HCT116 (cell line): ENCODE results near the gene DIS3L2. TPM values are rescaled to one million over a fixed set of nuclear protein-coding genes. Genes with fewer than 3 reads are reported as not detected.

Experiments
- ATAC-seq: fragments of 200-7000 bp; cut with Tn5 transposase; 2 replicates; pipeline ENCODE4 v1.9.1; 2020; ENCODE audit warnings: mild to moderate bottlenecking, moderate library complexity
- BruUV-seq: library from RNA; stranded (reverse); fragments of 400-500 nt; replicated peaks from 2 replicates; lab custom pipeline; 2021; lab: Mats Ljungman, UMichigan
- CTCF ChIA-PET: fragments of 300-600 bp; sonication (Branson Sonifier 250); formaldehyde crosslinking; loops from one replicate; lab custom pipeline; 2021; ENCODE audit warnings: antibody characterized with exemption; lab: Charles Lee
- POLR2A ChIA-PET: fragments of 300-600, 350-600 bp; sonication (Branson Sonifier 250); formaldehyde crosslinking; loops from one replicate; lab custom pipeline; 2021; ENCODE audit warnings: antibody characterized with exemption; lab: Charles Lee
- RAD21 ChIA-PET, 2 experiments: fragments of 300-600 bp; sonication (Branson Sonifier 250); formaldehyde crosslinking; loops; one replicate each; lab custom pipeline; 2023; ENCODE audit warnings: low total read pairs in 2 of 2; ENCODE audit not compliant: uncharacterized antibody in 2 of 2, unreplicated experiment in 2 of 2, low non-redundant PET in 1 of 2; lab: Charles Lee
- DNase-seq: peaks from one replicate; pipeline ENCODE4 v3.0.0-alpha.2; 2010; ENCODE audit warnings: low read depth, low spot score
- H2AFZ ChIP-seq: fragments of 200-600 bp; shearing (Covaris generic), sonication (generic); 2 replicates; pipeline ENCODE4 v1.6.1; 2017; ENCODE audit warnings: low read depth, mixed run types, mixed read lengths, antibody characterized with exemption, low read length; ENCODE audit not compliant: poor library complexity, severe bottlenecking
- H3K27ac ChIP-seq: 2 replicates; pipeline ENCODE4 v1.5.1; 2012; ENCODE audit warnings: low read depth, low read length
- H3K27me3 ChIP-seq: fragments of 200-600 bp; sonication (generic); 2 replicates; pipeline ENCODE4 v1.6.1; 2016; ENCODE audit warnings: mixed run types, low read length, mixed read lengths; ENCODE audit not compliant: insufficient read depth
- H3K36me3 ChIP-seq, 2 experiments: fragments of 200-500 bp in 1 of 2; fragments of 200-600 bp in 1 of 2; sonication (Bioruptor generic) in 1 of 2; sonication (generic) in 1 of 2; 2 replicates each; pipeline versions ENCODE4 v1.5.1 to v1.6.1; 2014 to 2016; ENCODE audit warnings: low read length in 2 of 2, inconsistent platforms in 1 of 2, mixed read lengths in 1 of 2, mixed run types in 1 of 2; ENCODE audit not compliant: insufficient read depth in 2 of 2, control insufficient read depth in 1 of 2
- H3K4me1 ChIP-seq, 2 experiments: fragments of 200-600 bp in 1 of 2; sonication (generic) in 1 of 2; 2 replicates each; pipeline versions ENCODE4 v1.5.1 to v1.6.1; 2012 to 2017; ENCODE audit warnings: low read length in 2 of 2, inconsistent platforms in 1 of 2, mild to moderate bottlenecking in 1 of 2, mixed read lengths in 1 of 2, mixed run types in 1 of 2, moderate library complexity in 1 of 2; ENCODE audit not compliant: insufficient read depth in 2 of 2, control insufficient read depth in 1 of 2
- H3K4me2 ChIP-seq: fragments of 200-600 bp; sonication (generic); 2 replicates; pipeline ENCODE4 v1.6.1; 2017; ENCODE audit warnings: mixed run types, low read length, mixed read lengths
- H3K4me3 ChIP-seq, 2 experiments: fragments of 200-600 bp in 1 of 2; sonication (generic) in 1 of 2; replicated peaks in 1 of 2; 2 replicates each; pipeline ENCODE4 v1.5.1; 2011 to 2016; ENCODE audit warnings: low read length in 2 of 2, control low read depth in 1 of 2, low read depth in 1 of 2, mild to moderate bottlenecking in 1 of 2, mixed read lengths in 1 of 2, mixed run types in 1 of 2
- H3K79me2 ChIP-seq: fragments of 200-600 bp; sonication (generic); 2 replicates; pipeline ENCODE4 v1.6.1; 2017; ENCODE audit warnings: mild to moderate bottlenecking, mixed run types, low read length, moderate library complexity, mixed read lengths; ENCODE audit not compliant: insufficient read depth
- H3K9ac ChIP-seq: fragments of 200-600 bp; sonication (generic); 2 replicates; pipeline ENCODE4 v1.6.1; 2016; ENCODE audit warnings: low read length, mixed read lengths
- H3K9me2 ChIP-seq: fragments of 200-600 bp; sonication (generic), shearing (Covaris generic); 2 replicates; pipeline ENCODE4 v1.6.1; 2017; ENCODE audit warnings: mixed run types, mild to moderate bottlenecking, moderate library complexity; ENCODE audit not compliant: insufficient read depth
- H3K9me3 ChIP-seq, 2 experiments: fragments of 200-500 bp in 1 of 2; fragments of 200-600 bp in 1 of 2; sonication (Bioruptor generic) in 1 of 2; sonication (generic) in 1 of 2; 2 replicates each; pipeline ENCODE4 v1.6.1; 2014 to 2017; ENCODE audit warnings: low read length in 2 of 2, mixed read lengths in 2 of 2, inconsistent platforms in 1 of 2, low read depth in 1 of 2, mild to moderate bottlenecking in 1 of 2, mixed run types in 1 of 2, moderate library complexity in 1 of 2; ENCODE audit not compliant: control insufficient read depth in 1 of 2, insufficient read depth in 1 of 2
- H4K20me1 ChIP-seq: fragments of 200-600 bp; sonication (generic), shearing (Covaris generic); 2 replicates; pipeline ENCODE4 v1.6.1; 2017; ENCODE audit warnings: mixed run types, mild to moderate bottlenecking, moderate library complexity; ENCODE audit not compliant: insufficient read depth
- ATF3 ChIP-seq: IDR thresholded peaks from 2 replicates; pipeline ENCODE4 v1.6.1; 2012
- CTCF ChIP-seq, 3 experiments: fragments of 200-600 bp in 1 of 3; sonication (generic) in 1 of 3; IDR thresholded peaks in 2 of 3; conservative IDR thresholded peaks in 1 of 3; 2 replicates each; pipeline ENCODE4 v1.5.1; 2012 to 2017; ENCODE audit warnings: low read depth in 2 of 3, low read length in 2 of 3, antibody characterized with exemption in 1 of 3, borderline replicate concordance in 1 of 3, control low read depth in 1 of 3, mild to moderate bottlenecking in 1 of 3, mixed read lengths in 1 of 3, mixed run types in 1 of 3, moderate library complexity in 1 of 3; ENCODE audit not compliant: insufficient read depth in 1 of 3
- ELF1 ChIP-seq: IDR thresholded peaks from 2 replicates; pipeline ENCODE4 v1.6.1; 2012; ENCODE audit warnings: low read depth, borderline replicate concordance
- EZH2 ChIP-seq: fragments of 200-600 bp; sonication (generic); IDR thresholded peaks from 2 replicates; pipeline ENCODE4 v1.6.1; 2017; ENCODE audit warnings: antibody characterized with exemption, mixed run types
- EZH2phosphoT487 ChIP-seq: fragments of 200-600 bp; IDR thresholded peaks from 2 replicates; pipeline ENCODE4 v1.6.1; 2018; ENCODE audit warnings: antibody characterized with exemption, borderline replicate concordance
- FOSL1 ChIP-seq: IDR thresholded peaks from 2 replicates; pipeline ENCODE4 v1.6.1; 2012; ENCODE audit warnings: low read depth
- MAX ChIP-seq: IDR thresholded peaks from 2 replicates; pipeline ENCODE4 v1.6.1; 2012
- POLR2AphosphoS5 ChIP-seq: IDR thresholded peaks from 2 replicates; pipeline ENCODE4 v1.6.1; 2011; ENCODE audit warnings: mild to moderate bottlenecking, low read depth, low read length, moderate library complexity
- SIN3A ChIP-seq: IDR thresholded peaks from 2 replicates; pipeline ENCODE4 v1.6.1; 2012; ENCODE audit warnings: low read depth
- SP1 ChIP-seq: IDR thresholded peaks from 2 replicates; pipeline ENCODE4 v1.6.1; 2012; ENCODE audit warnings: low read depth
- SRF ChIP-seq: IDR thresholded peaks from 2 replicates; pipeline ENCODE4 v1.6.1; 2012; ENCODE audit warnings: low read depth
- TCF7L2 ChIP-seq: IDR thresholded peaks from 2 replicates; pipeline ENCODE4 v1.7.0; 2011; ENCODE audit warnings: borderline replicate concordance, inconsistent platforms; ENCODE audit not compliant: insufficient read depth, insufficient read length; ENCODE audit errors: extremely low read depth
- ZBTB33 ChIP-seq: IDR thresholded peaks from 2 replicates; pipeline ENCODE4 v1.6.1; 2011; ENCODE audit warnings: mild to moderate bottlenecking, low read length, moderate library complexity; ENCODE audit not compliant: insufficient replicate concordance; ENCODE audit errors: extremely low read depth
- ZFX ChIP-seq: fragments of 450-650 bp; IDR thresholded peaks from 2 replicates; pipeline ENCODE4 v1.6.1; 2017
- intact Hi-C: fragments of 100-400 bp; cut with micrococcal nuclease; formaldehyde crosslinking; loops from 2 replicates; pipeline ENCODE4 v1.10.0; 2022
- total RNA-seq: library from RNA; stranded (reverse); gene quantifications from one replicate; pipeline ENCODE4 v1.2.1, GENCODE V29; 2021; ENCODE audit not compliant: unreplicated experiment
- TF ChIP-seq, protein P1 (sequence below): IDR thresholded peaks from 2 replicates; pipeline ENCODE4 v1.6.1; 2012; ENCODE audit warnings: low read depth

Gene DIS3L2
- total RNA-seq, 1 experiment from 2014 or later = 42.5 TPM

DNA sequence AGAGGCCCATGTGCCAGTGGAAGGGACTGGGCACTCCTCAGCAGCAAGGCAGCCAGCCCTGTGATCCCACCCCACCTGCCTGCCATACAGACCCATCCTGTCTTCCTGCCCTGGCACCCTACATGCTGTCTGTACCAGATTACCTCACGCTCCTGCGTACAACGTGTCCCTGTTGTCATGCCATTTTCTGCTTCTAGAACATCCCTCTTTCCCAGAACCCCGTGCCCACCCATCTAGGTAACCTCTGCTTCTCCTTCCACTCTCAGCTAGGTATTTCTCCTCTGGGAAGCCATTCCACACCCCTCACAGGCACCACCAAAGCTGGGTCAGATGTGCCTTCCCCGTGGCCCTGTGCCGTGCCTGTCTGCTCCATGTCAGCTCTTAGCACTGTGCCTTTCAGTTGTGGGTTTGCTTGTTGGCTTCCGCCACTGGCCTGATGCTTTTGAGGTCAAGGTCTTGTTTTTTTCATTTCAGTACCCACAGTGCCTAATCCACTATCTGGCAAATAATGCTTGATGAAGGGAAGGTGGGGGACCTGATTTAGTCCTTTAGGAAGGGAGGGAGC lies 345.3 kb downstream of the DIS3L2 start:
- no peaks in the 10 kb centered on the region for H3K27me3 ChIP-seq
- TF ChIP-seq ELF1 (no peak), MAX (no peak), TCF7L2 (no peak), ZFX (no peak), SP1 (no peak), ZBTB33 (no peak), CTCF (IDR thresholded peaks at IDR 0.05 in 2 of 3, conservative IDR thresholded peaks at IDR 0.05 in 1 of 3; ENCODE audit: borderline replicate concordance in 1 of 3, insufficient read depth in 1 of 3, low read depth in 2 of 3, low read length in 2 of 3) (no peak), EZH2 (no peak), POLR2AphosphoS5 (no peak), EZH2phosphoT487 (no peak), SIN3A (no peak), ATF3 (no peak), SRF (no peak), FOSL1 (no peak)
- TF ChIP-seq, protein P1, sequence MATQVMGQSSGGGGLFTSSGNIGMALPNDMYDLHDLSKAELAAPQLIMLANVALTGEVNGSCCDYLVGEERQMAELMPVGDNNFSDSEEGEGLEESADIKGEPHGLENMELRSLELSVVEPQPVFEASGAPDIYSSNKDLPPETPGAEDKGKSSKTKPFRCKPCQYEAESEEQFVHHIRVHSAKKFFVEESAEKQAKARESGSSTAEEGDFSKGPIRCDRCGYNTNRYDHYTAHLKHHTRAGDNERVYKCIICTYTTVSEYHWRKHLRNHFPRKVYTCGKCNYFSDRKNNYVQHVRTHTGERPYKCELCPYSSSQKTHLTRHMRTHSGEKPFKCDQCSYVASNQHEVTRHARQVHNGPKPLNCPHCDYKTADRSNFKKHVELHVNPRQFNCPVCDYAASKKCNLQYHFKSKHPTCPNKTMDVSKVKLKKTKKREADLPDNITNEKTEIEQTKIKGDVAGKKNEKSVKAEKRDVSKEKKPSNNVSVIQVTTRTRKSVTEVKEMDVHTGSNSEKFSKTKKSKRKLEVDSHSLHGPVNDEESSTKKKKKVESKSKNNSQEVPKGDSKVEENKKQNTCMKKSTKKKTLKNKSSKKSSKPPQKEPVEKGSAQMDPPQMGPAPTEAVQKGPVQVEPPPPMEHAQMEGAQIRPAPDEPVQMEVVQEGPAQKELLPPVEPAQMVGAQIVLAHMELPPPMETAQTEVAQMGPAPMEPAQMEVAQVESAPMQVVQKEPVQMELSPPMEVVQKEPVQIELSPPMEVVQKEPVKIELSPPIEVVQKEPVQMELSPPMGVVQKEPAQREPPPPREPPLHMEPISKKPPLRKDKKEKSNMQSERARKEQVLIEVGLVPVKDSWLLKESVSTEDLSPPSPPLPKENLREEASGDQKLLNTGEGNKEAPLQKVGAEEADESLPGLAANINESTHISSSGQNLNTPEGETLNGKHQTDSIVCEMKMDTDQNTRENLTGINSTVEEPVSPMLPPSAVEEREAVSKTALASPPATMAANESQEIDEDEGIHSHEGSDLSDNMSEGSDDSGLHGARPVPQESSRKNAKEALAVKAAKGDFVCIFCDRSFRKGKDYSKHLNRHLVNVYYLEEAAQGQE = no peak
- no peak for DNase-seq
- ATAC-seq = no peak
- no peak overlapping the region for H3K9ac ChIP-seq
- POLR2A ChIA-PET = no interaction called here
- RAD21 ChIA-PET = no interaction called here
- no peaks in the 10 kb centered on the region for H3K36me3 ChIP-seq
- no peaks in the 10 kb centered on the region for H3K79me2 ChIP-seq
- no peak overlapping the region for H3K4me3 ChIP-seq
- BruUV-seq = no TSS peak
- no peaks in the 10 kb centered on the region for H3K9me3 ChIP-seq
- no peaks in the 10 kb centered on the region for H3K9me2 ChIP-seq
- no peak overlapping the region for H2AFZ ChIP-seq
- H3K4me1 ChIP-seq = no peaks in the 10 kb centered on the region
- H3K4me2 ChIP-seq = no peak overlapping the region
- intact Hi-C loops = no loop called here
- CTCF ChIA-PET = interaction anchor here (1.0 kb wide), 1 partner anchor 14 kb away, joined by 3 read pairs; no protein-coding TSS in a partner anchor
- H4K20me1 ChIP-seq = no peaks in the 10 kb centered on the region
- H3K27ac ChIP-seq = no peak overlapping the region
